CD4-positive, alpha-beta T cell treated with Interferon gamma for 1 hour (primary cell): ENCODE results near the gene OR10H3.
"Not testable (repeated sequence)": the region's sequence is repeated elsewhere in the genome, so short reads cannot be mapped to it uniquely, and the experiment has no call there.

Experiments used
- DNase-seq: peaks from one replicate; pipeline ENCODE4 v3.0.0-alpha.2; 2020

The OR10H3 gene

GRCh38 chr19:15779756-15780476 is 42.1 kb downstream of the OR10H3 start:
- DNase-seq = no peak

- no peak for DNase-seq
Observed at GRCh38 chr19:15780610-15781418, 43.0 kb downstream of the OR10H3 start.

GRCh38 chr19:15781661-15782060 is 43.9 kb downstream of the OR10H3 start:
- DNase-seq = no peak

- DNase-seq = no peak
Observed at GRCh38 chr19:15782211-15782610, 44.4 kb downstream of the OR10H3 start.

- not testable (repeated sequence) for DNase-seq
Observed at GRCh38 chr19:15782896-15783295, 45.1 kb downstream of the OR10H3 start.

GRCh38 chr19:15787611-15788155 is 49.9 kb downstream of the OR10H3 start, which contains the start of gene OR10H5:
OR10H5 (plus strand) TSS chr19:15787661; CDS start chr19:15794049, 6,388 bp downstream.
- DNase-seq = no peak

GRCh38 chr19:15788594-15789270 is 50.9 kb downstream of the OR10H3 start:
- no peak for DNase-seq

- DNase-seq = no peak
Observed at GRCh38 chr19:15790096-15790495, 52.3 kb downstream of the OR10H3 start.
